ENCODE results near the gene MYH6.
"Not testable (repeated sequence)": the region's sequence is repeated elsewhere in the genome, so short reads cannot be mapped to it uniquely, and the experiment has no call there.

MYH6 gene

GRCh38 chr14:23414906-23415820 lies 7.1 kb upstream of the MYH6 start:
- DNase-seq (ENCODE audit: low read depth in 2 of 2), result no peak

GRCh38 chr14:23414254-23414653 lies 6.2 kb upstream of the MYH6 start:
- no peak for DNase-seq (ENCODE audit: low read depth in 2 of 2)

GRCh38 chr14:23413681-23414080 lies 5.6 kb upstream of the MYH6 start:
- no peak for DNase-seq (ENCODE audit: low read depth in 2 of 2)

GRCh38 chr14:23411563-23412525 lies 3.8 kb upstream of the MYH6 start:
- no peak for DNase-seq (ENCODE audit: low read depth in 2 of 2)

- no peak for DNase-seq (ENCODE audit: low read depth in 2 of 2)
Observed at GRCh38 chr14:23409966-23410635, 2.0 kb upstream of the MYH6 start.

GRCh38 chr14:23409475-23409874 lies 1.4 kb upstream of the MYH6 start:
- DNase-seq (ENCODE audit: low read depth in 2 of 2), result no peak

- DNase-seq (ENCODE audit: low read depth in 2 of 2), result no peak
Observed at GRCh38 chr14:23408307-23408630, 196 bp upstream of the MYH6 start.

- DNase-seq (ENCODE audit: low read depth in 2 of 2), result no peak
Observed at GRCh38 chr14:23406725-23407355, 1.2 kb downstream of the MYH6 start.

GRCh38 chr14:23406244-23406643 lies 1.8 kb downstream of the MYH6 start:
- no peak for DNase-seq (ENCODE audit: low read depth in 2 of 2)

- DNase-seq (ENCODE audit: low read depth in 2 of 2), result no peak
Observed at GRCh38 chr14:23405516-23406025, 2.5 kb downstream of the MYH6 start.

GRCh38 chr14:23405096-23405495 lies 3.0 kb downstream of the MYH6 start:
- no peak for DNase-seq (ENCODE audit: low read depth in 2 of 2)

GRCh38 chr14:23404331-23404900 lies 3.7 kb downstream of the MYH6 start:
- DNase-seq (ENCODE audit: low read depth in 2 of 2), result no peak

GRCh38 chr14:23403908-23404307 lies 4.2 kb downstream of the MYH6 start:
- DNase-seq (ENCODE audit: low read depth in 2 of 2), result no peak

- no peak for DNase-seq (ENCODE audit: low read depth in 2 of 2)
Observed at GRCh38 chr14:23403139-23403438, 5.0 kb downstream of the MYH6 start.

GRCh38 chr14:23402296-23403138 lies 5.6 kb downstream of the MYH6 start:
- no peak for DNase-seq (ENCODE audit: low read depth in 2 of 2)

- no peak for DNase-seq (ENCODE audit: low read depth in 2 of 2)
Observed at GRCh38 chr14:23401291-23401690, 6.8 kb downstream of the MYH6 start.

GRCh38 chr14:23400496-23401149 lies 7.5 kb downstream of the MYH6 start:
- DNase-seq (ENCODE audit: low read depth in 2 of 2), result not testable (repeated sequence)

- DNase-seq (ENCODE audit: low read depth in 2 of 2), result no peak
Observed at GRCh38 chr14:23399591-23399990, 8.5 kb downstream of the MYH6 start.

GRCh38 chr14:23399136-23399535 lies 8.9 kb downstream of the MYH6 start:
- no peak for DNase-seq (ENCODE audit: low read depth in 2 of 2)

- no peak for DNase-seq (ENCODE audit: low read depth in 2 of 2)
Observed at GRCh38 chr14:23398348-23398747, 9.7 kb downstream of the MYH6 start.

Measured in stimulated activated CD8-positive, alpha-beta memory T cell treated with anti-CD3 and anti-CD28 coated beads, Interleukin-15, amount 100 ng/mL, for 48 hours (primary cell).